ENCODE results near the gene CTSV. TPM values are rescaled to one million over a fixed set of nuclear protein-coding genes. Genes with fewer than 3 reads are reported as not detected.
"Not testable (repeated sequence)": the region's sequence is repeated elsewhere in the genome, so short reads cannot be mapped to it uniquely, and the experiment has no call there.

CTSV gene
- total RNA-seq, 1 donor from 2014 or later = 1.5 TPM

- intact Hi-C loops (cut with DNase I); DNase-seq (ENCODE audit: extremely low spot score in 2 of 2); H3K27me3 ChIP-seq; H3K27ac ChIP-seq; H3K36me3 ChIP-seq; H3K4me1 ChIP-seq; H3K9me3 ChIP-seq; H3K4me3 ChIP-seq: not testable (repeated sequence)
These were observed 55.3 kb downstream of the CTSV start for GRCh38 chr9:96983496-96984122.

Other genes with a start within 250 kb of the CTSV start
- gene ZNF782, start 184.6 kb downstream of the CTSV start, total RNA-seq = 16.9 TPM
- gene NUTM2G, start 110.3 kb downstream of the CTSV start, total RNA-seq = not detected